ENCODE results near the gene LRRTM4.

DNA sequence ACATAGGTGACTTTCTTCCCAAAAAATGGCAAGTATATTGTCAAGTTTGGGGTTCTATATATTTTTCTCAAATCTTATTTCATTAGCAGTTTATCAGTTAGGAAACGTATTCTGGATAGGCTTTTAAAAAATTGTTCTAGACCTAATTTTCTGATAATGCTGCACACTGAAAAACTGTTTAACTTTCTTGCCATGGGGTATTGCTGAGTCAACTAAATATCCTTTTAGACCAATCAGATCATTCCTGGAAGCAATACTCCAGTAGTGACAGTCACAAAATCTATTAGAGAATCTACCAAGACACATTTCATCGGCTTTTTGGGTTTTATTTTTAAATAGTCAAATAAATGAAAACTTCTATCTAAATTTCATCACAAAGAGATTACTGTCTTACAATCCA, 440.6 kb downstream of the LRRTM4 start:
- TF ChIP-seq, protein P1, sequence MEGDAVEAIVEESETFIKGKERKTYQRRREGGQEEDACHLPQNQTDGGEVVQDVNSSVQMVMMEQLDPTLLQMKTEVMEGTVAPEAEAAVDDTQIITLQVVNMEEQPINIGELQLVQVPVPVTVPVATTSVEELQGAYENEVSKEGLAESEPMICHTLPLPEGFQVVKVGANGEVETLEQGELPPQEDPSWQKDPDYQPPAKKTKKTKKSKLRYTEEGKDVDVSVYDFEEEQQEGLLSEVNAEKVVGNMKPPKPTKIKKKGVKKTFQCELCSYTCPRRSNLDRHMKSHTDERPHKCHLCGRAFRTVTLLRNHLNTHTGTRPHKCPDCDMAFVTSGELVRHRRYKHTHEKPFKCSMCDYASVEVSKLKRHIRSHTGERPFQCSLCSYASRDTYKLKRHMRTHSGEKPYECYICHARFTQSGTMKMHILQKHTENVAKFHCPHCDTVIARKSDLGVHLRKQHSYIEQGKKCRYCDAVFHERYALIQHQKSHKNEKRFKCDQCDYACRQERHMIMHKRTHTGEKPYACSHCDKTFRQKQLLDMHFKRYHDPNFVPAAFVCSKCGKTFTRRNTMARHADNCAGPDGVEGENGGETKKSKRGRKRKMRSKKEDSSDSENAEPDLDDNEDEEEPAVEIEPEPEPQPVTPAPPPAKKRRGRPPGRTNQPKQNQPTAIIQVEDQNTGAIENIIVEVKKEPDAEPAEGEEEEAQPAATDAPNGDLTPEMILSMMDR (IDR thresholded peaks at IDR 0.05), result no peak
- TF ChIP-seq RFX5 (IDR thresholded peaks at IDR 0.05), result no peak
- TF ChIP-seq HOXB5 (CRISPR knock-in tag; IDR thresholded peaks at IDR 0.05), result no peak
- TF ChIP-seq, protein P2, sequence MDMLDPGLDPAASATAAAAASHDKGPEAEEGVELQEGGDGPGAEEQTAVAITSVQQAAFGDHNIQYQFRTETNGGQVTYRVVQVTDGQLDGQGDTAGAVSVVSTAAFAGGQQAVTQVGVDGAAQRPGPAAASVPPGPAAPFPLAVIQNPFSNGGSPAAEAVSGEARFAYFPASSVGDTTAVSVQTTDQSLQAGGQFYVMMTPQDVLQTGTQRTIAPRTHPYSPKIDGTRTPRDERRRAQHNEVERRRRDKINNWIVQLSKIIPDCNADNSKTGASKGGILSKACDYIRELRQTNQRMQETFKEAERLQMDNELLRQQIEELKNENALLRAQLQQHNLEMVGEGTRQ (IDR thresholded peaks at IDR 0.05), result no peak
- no peak for TF ChIP-seq ESRRA (IDR thresholded peaks at IDR 0.05; ENCODE audit: borderline replicate concordance, low read length)
- no peak for TF ChIP-seq HDAC2 (IDR thresholded peaks at IDR 0.05)
- no peak for TF ChIP-seq ZFP36 (IDR thresholded peaks at IDR 0.05; ENCODE audit: borderline replicate concordance, partially characterized antibody)
- no peak for TF ChIP-seq POLR2A (IDR thresholded peaks at IDR 0.05; ENCODE audit: low read length)
- no peak for TF ChIP-seq BHLHE40 (IDR thresholded peaks at IDR 0.05; ENCODE audit: low read depth, low read length)
- TF ChIP-seq, protein P3, sequence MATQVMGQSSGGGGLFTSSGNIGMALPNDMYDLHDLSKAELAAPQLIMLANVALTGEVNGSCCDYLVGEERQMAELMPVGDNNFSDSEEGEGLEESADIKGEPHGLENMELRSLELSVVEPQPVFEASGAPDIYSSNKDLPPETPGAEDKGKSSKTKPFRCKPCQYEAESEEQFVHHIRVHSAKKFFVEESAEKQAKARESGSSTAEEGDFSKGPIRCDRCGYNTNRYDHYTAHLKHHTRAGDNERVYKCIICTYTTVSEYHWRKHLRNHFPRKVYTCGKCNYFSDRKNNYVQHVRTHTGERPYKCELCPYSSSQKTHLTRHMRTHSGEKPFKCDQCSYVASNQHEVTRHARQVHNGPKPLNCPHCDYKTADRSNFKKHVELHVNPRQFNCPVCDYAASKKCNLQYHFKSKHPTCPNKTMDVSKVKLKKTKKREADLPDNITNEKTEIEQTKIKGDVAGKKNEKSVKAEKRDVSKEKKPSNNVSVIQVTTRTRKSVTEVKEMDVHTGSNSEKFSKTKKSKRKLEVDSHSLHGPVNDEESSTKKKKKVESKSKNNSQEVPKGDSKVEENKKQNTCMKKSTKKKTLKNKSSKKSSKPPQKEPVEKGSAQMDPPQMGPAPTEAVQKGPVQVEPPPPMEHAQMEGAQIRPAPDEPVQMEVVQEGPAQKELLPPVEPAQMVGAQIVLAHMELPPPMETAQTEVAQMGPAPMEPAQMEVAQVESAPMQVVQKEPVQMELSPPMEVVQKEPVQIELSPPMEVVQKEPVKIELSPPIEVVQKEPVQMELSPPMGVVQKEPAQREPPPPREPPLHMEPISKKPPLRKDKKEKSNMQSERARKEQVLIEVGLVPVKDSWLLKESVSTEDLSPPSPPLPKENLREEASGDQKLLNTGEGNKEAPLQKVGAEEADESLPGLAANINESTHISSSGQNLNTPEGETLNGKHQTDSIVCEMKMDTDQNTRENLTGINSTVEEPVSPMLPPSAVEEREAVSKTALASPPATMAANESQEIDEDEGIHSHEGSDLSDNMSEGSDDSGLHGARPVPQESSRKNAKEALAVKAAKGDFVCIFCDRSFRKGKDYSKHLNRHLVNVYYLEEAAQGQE (IDR thresholded peaks at IDR 0.05), result no peak
- no peak for TF ChIP-seq RAD21 (conservative IDR thresholded peaks at IDR 0.05 in 1 of 2, IDR thresholded peaks at IDR 0.05 in 1 of 2)
- TF ChIP-seq ZSCAN20 (CRISPR knock-in tag; IDR thresholded peaks at IDR 0.05), result no peak
- no peak for TF ChIP-seq HOXB13 (CRISPR knock-in tag; IDR thresholded peaks at IDR 0.05; ENCODE audit: low read depth)
- TF ChIP-seq EP300 (IDR thresholded peaks at IDR 0.05), result no peak
